ENCODE data around the gene HOXC10. TPM values are rescaled to one million over a fixed set of nuclear protein-coding genes. Genes with fewer than 3 reads are reported as not detected.

The HOXC10 gene
- total and polyA plus RNA-seq, 10 of the 15 experiments (the other 5 are each of a cell fraction or from before 2014, with no cell fraction given): 0.59 TPM; not detected in 9

- in situ Hi-C loops (cut with MboI): no loop called here
- DNase-seq (ENCODE audit: low read depth, low spot score): no peak
- H3K27me3 ChIP-seq (replicated peaks in 1 of 2; ENCODE audit: control insufficient read depth in 2 of 2, insufficient read depth in 2 of 2, low read length in 1 of 2): peaks cover 36 to 68% of the 10 kb centered on the region in 2 experiments
- no peaks in the 10 kb centered on the region for H3K36me3 ChIP-seq (ENCODE audit: control insufficient read depth in 2 of 2, insufficient read depth in 2 of 2, low read length in 1 of 2)
- no TSS peak for BruUV-seq (replicated peaks)
- no peak for FAIRE-seq
- peak; percentile 32 for TF ChIP-seq SUZ12 (IDR thresholded peaks at IDR 0.05; ENCODE audit: unreplicated experiment)
- no peak for TF ChIP-seq HDGF (IDR thresholded peaks at IDR 0.05)
- ChIA-PET RAD21 (ENCODE audit: unreplicated experiment) (no interaction called here), CTCF (interaction anchor here (0.6 kb wide), 1 partner anchor 215 kb away, joined by 3 read pairs; no protein-coding TSS in a partner anchor), SMC1A (ENCODE audit: uncharacterized antibody, unreplicated experiment) (no interaction called here), POLR2A (no interaction called here)
- no peaks in the 10 kb centered on the region for H3K4me1 ChIP-seq (ENCODE audit: control insufficient read depth, insufficient read depth, low read length)
- intact Hi-C loops (cut with micrococcal nuclease; ENCODE audit: unreplicated experiment): no loop called here
- H3K79me2 ChIP-seq (ENCODE audit: control insufficient read depth, insufficient read depth, low read length): no peaks in the 10 kb centered on the region
- H3K9ac ChIP-seq (ENCODE audit: control insufficient read depth, insufficient read depth, low read length): no peak overlapping the region
- ATAC-seq: no peak
- H3K9me3 ChIP-seq (replicated peaks; ENCODE audit: control insufficient read depth, insufficient read depth, low read length): no peaks in the 10 kb centered on the region
- WGBS (ENCODE audit: insufficient coverage, insufficient replicate concordance, low lambda C conversion rate, missing lambda C conversion rate): 17% methylated on average over 37 of the region's 39 CpGs
- no peak overlapping the region for H2AFZ ChIP-seq (ENCODE audit: control insufficient read depth, low read depth, low read length)
- no peaks in the 10 kb centered on the region for H4K20me1 ChIP-seq (ENCODE audit: control insufficient read depth, insufficient read depth)
- H3K4me2 ChIP-seq (ENCODE audit: control insufficient read depth, insufficient read depth): no peak overlapping the region
- H3K27ac ChIP-seq (ENCODE audit: control insufficient read depth, insufficient read depth): no peak overlapping the region
- no peak overlapping the region for H3K4me3 ChIP-seq
Observed at GRCh38 chr12:53960187-53961024, 24.5 kb upstream of the HOXC10 start.

- no peak for FAIRE-seq
- ChIA-PET SMC1A (ENCODE audit: uncharacterized antibody, unreplicated experiment) (no interaction called here), CTCF (no interaction called here), RAD21 (ENCODE audit: unreplicated experiment) (no interaction called here), POLR2A (no interaction called here)
- Histone ChIP-seq H3K9me3 (replicated peaks; ENCODE audit: control insufficient read depth, insufficient read depth, low read length) (no peaks in the 10 kb centered on the region), H3K79me2 (ENCODE audit: control insufficient read depth, insufficient read depth, low read length) (no peaks in the 10 kb centered on the region), H3K36me3 (ENCODE audit: control insufficient read depth in 2 of 2, insufficient read depth in 2 of 2, low read length in 1 of 2) (no peaks in the 10 kb centered on the region), H3K4me3 (no peak overlapping the region), H3K27ac (ENCODE audit: control insufficient read depth, insufficient read depth) (no peak overlapping the region), H2AFZ (ENCODE audit: control insufficient read depth, low read depth, low read length) (no peak overlapping the region), H4K20me1 (ENCODE audit: control insufficient read depth, insufficient read depth) (no peaks in the 10 kb centered on the region), H3K4me2 (ENCODE audit: control insufficient read depth, insufficient read depth) (no peak overlapping the region), H3K4me1 (ENCODE audit: control insufficient read depth, insufficient read depth, low read length) (no peaks in the 10 kb centered on the region), H3K27me3 (replicated peaks in 1 of 2; ENCODE audit: control insufficient read depth in 2 of 2, insufficient read depth in 2 of 2, low read length in 1 of 2) (peaks cover 31 to 67% of the 10 kb centered on the region in 2 experiments), H3K9ac (ENCODE audit: control insufficient read depth, insufficient read depth, low read length) (no peak overlapping the region)
- BruUV-seq (replicated peaks): no TSS peak
- 30% methylated on average over 69 of the region's 72 CpGs for WGBS (ENCODE audit: insufficient coverage, insufficient replicate concordance, low lambda C conversion rate, missing lambda C conversion rate)
- no peak for TF ChIP-seq FOXK2 (IDR thresholded peaks at IDR 0.05)
- TF ChIP-seq BRCA1 (IDR thresholded peaks at IDR 0.05; ENCODE audit: low read depth, low read length): no peak
- no peak for TF ChIP-seq HDAC6 (IDR thresholded peaks at IDR 0.05; ENCODE audit: unreplicated experiment)
- TF ChIP-seq CTCF (IDR thresholded peaks at IDR 0.05 in 2 of 3, conservative IDR thresholded peaks at IDR 0.05 in 1 of 3; ENCODE audit: control insufficient read depth in 2 of 3, extremely low read depth in 1 of 3, insufficient read depth in 1 of 3, low read depth in 3 of 3, low read length in 3 of 3): no peak
- TF ChIP-seq FOXM1 (IDR thresholded peaks at IDR 0.05; ENCODE audit: low read depth, low read length): no peak
- no peak for TF ChIP-seq ETV6 (conservative IDR thresholded peaks at IDR 0.05 in 1 of 2, IDR thresholded peaks at IDR 0.05 in 1 of 2; ENCODE audit: borderline replicate concordance in 1 of 2, low read depth in 1 of 2)
- DNase-seq (ENCODE audit: low read depth, low spot score): no peak
- in situ Hi-C loops (cut with MboI): no loop called here
- ATAC-seq: no peak
- intact Hi-C loops (cut with micrococcal nuclease; ENCODE audit: unreplicated experiment): no loop called here
Observed at GRCh38 chr12:53961025-53961761, 23.8 kb upstream of the HOXC10 start.
